GM12892 (cell line): ENCODE results near the gene DPF3.

Experiments
- DNase-seq: peaks from one replicate; pipeline ENCODE4 v3.0.0; 2011; ENCODE audit not compliant: insufficient read length
- FAIRE-seq: peaks from 2 replicates; lab custom pipeline; 2011; peaks lifted over from hg19 to GRCh38; lab: Jason Lieb, UNC
- POLR2A ChIP-seq: IDR thresholded peaks from 2 replicates; pipeline ENCODE4 v1.6.1; 2011; ENCODE audit warnings: low read depth, low read length, control low read depth
- POLR2AphosphoS5 ChIP-seq: IDR thresholded peaks from 2 replicates; pipeline ENCODE4 v1.6.1; 2011; ENCODE audit warnings: low read depth, low read length, control low read depth
- TAF1 ChIP-seq: IDR thresholded peaks from 2 replicates; pipeline ENCODE4 v1.6.1; 2011; ENCODE audit warnings: low read depth, mild to moderate bottlenecking, control low read depth, low read length, borderline replicate concordance

The DPF3 gene

DNA sequence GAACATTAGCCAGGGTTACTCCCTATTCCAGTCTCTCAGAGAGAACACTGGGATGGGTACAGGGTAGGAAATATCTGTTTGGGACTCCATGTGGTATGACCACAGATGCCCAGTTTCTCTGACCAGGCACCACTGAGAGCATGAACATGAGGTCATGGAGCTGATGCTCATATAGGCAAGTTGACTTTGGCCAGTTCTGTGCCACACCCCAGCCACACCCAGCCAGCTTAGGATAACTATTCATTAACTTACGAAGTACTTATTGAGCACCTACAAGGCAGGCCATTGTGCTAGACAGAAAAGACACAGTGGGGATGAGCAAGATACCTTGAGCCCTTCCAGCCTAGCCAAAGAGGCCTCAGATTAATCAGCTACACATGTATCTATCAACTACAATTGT lies 262.5 kb downstream of the DPF3 start:
- FAIRE-seq: no peak
- TF ChIP-seq POLR2AphosphoS5: no peak
- no peak for TF ChIP-seq TAF1
- TF ChIP-seq POLR2A: no peak
- DNase-seq: no peak

DNA sequence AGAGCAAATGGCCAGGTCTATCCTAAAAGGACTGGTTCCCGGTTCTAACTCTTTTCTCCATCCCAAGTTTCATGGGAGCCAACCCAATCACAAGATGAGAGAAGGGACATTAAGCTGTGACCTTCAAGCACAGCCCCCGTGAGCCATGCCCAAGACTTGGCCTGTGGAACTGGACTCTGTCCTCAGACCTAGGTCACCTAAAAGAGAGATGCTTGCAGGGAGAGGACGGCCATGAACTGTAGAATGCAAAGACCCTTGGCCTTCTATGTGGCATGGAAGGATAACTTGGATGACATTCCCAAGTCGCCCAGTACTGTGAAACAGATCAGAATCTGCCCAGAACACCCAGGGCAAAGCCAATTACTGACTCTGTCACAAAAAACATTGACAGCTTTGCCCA lies 263.5 kb downstream of the DPF3 start:
- FAIRE-seq (no peak), DNase-seq (no peak)
- no peak for TF ChIP-seq TAF1
- TF ChIP-seq POLR2A: no peak
- TF ChIP-seq POLR2AphosphoS5: no peak

DNA sequence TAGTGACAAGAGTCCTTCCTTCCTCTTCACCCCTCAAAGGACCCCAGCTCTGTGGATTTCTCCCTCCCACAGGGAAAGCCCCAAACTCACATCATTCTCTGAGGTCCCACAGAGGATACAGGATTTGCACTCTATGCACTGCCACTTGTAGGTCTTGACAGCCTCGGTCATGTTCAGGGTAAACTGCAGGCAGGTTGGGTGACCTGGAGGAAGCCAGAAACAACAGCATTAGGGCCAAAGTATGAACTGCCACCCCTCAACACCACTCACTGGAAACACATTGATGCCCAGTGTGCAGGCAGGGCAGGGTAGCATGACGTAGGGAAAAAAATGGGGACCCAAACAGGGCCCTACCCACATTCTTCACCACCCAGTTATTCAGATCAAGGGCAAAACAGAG lies 264.4 kb downstream of the DPF3 start:
- FAIRE-seq (no peak), DNase-seq (no peak)
- TF ChIP-seq POLR2A (no peak), POLR2AphosphoS5 (no peak), TAF1 (no peak)

DNA sequence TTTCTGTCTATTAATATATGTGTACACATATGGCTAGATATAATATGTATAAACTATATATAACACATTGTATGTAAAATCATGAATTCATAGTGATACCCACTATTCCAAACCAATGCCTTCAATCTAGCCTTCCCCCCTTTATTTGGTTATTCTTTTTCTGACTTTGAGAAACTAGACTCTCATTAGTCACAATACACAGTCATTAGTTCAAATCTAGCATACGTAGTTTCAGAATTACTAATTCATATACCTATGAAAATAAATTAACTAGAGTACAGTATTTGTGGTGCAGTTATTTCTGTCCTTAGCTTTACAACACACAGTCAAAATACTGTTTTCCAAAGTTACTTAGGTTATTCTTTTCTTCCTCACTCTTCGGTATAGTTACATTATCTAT lies 268.2 kb downstream of the DPF3 start:
- FAIRE-seq (no peak), DNase-seq (no peak)
- TF ChIP-seq POLR2AphosphoS5: no peak
- TF ChIP-seq TAF1: no peak
- no peak for TF ChIP-seq POLR2A

DNA sequence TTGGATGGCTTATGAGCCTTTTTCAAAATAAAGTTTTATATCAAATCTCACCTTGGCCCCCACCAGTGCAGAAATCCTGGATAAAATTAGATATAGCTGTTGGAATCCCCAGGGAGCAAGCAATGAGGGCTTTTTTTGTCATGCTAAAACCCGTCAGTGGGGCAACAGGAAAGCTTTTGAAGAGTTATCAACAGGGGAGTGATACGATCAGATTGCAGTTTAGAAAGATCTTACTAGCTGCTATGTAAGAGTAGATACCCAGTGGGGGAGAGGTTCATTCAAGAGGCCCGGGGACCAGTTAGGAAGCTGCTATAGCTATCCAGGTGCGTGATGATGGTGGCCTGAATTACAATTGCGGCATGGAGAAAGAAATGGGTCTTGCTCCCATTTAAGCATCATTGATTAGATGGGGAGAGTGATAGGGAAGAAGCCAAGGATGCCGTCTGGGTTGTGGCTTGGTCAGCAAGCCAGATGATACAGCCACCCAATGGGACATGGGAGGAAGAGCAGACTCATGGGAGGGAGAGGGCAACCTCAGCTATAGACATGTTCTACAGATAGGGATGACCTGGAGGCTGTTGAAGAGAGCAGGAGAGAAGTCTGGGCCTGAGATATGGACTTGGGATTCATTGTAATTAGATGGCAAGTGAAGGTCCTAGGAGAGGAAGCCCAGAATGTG lies 272.4 kb downstream of the DPF3 start:
- FAIRE-seq (no peak), DNase-seq (no peak)
- TF ChIP-seq POLR2A: no peak
- no peak for TF ChIP-seq POLR2AphosphoS5
- no peak for TF ChIP-seq TAF1

DNA sequence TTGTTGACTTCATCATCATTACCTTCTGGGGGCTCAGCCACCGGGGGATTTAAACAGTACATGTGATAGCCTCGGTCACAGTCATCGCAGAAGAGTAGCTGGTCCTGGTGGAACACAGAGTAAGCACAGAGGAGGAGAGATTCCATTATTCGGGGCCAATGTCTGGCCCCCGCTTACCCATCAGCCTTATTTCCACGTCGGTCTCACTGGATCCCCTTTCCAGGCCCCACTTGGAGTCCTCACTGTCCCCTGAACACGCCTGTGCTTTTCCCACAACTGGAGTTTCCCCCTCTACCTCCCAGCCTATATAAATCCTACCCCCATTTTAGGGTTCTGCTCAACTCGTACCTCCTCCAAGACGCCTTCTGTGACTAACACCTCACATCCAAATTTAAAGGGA lies 274.0 kb downstream of the DPF3 start:
- TF ChIP-seq TAF1 (no peak), POLR2A (no peak), POLR2AphosphoS5 (no peak)
- FAIRE-seq: no peak
- DNase-seq: no peak

DNA sequence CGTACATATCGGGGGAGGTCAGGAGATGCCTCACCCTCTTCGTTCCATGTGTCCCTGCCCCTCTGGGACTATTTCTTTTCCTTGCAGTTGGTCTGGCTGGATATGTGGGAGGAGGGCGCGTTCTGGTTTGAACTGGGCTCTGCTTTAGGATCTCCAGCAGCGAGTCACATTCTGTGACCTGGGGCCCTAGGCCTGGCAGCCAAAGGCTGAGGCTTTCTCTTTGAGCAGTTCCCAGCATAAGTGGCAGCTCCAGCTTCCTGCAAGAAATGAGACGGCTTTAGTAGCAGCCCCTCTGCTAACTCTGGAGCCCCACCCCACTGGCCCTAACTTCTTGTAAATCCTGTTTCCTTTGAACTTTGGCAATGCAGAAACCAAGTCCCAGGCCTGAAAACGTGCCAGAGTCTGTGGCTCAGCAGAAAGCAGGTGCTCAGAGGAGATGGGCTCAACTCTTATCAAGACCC lies 274.8 kb downstream of the DPF3 start:
- FAIRE-seq (no peak), DNase-seq (no peak)
- TF ChIP-seq POLR2A (no peak), POLR2AphosphoS5 (no peak), TAF1 (no peak)

DNA sequence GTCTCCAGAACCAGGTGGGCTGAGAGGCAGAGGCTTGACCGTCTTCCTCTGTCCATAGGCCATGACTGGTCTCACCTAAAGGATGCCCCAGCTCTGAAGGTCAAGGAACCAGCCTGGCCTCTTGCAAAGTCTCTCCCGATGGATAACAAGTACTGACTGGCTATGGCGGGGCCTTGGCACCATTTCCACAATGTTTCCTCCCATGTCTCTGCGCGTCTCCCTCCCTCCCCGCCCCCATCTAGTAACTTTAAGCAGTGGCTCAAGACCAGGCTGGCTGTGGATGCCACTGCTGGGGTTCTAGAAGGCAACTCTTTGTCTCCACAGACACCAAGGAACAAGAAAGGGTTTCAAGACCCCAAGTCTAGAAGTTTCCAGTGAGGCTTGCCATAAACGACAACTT lies 275.5 kb downstream of the DPF3 start:
- TF ChIP-seq POLR2A (no peak), TAF1 (no peak), POLR2AphosphoS5 (no peak)
- DNase-seq: no peak
- FAIRE-seq: no peak

DNA sequence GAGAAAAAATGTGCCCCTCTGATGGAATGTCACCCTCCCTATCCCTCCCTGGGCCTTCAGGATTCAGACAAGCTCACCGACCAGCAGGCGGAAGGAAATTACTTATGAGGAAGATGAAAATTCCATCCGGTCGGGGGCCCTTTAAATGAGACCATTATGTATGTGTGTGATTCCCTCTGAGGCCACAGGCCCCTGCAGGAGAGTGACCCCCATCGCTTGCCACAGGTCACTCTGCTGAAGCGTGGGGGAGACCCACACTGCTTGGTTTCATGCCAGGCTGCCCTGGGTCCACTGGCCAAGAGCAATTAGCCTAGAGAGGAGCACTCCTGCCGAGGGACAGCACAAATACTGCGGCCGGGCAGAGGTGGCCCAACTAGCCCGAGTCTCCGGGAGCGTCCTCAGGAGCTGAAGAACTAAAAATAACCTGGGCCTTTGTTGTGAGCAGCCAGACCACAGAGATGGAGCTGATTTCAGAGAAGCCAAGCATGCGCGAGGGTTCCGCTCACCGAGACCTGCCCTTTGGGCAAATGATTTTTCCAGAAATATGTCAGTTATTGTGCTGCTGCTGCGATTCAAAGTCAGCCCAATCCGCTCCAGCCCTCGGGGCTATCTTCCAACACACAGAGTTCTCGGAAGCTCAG lies 276.4 kb downstream of the DPF3 start:
- no peak for DNase-seq
- no peak for FAIRE-seq
- TF ChIP-seq TAF1 (no peak), POLR2AphosphoS5 (no peak), POLR2A (no peak)

DNA sequence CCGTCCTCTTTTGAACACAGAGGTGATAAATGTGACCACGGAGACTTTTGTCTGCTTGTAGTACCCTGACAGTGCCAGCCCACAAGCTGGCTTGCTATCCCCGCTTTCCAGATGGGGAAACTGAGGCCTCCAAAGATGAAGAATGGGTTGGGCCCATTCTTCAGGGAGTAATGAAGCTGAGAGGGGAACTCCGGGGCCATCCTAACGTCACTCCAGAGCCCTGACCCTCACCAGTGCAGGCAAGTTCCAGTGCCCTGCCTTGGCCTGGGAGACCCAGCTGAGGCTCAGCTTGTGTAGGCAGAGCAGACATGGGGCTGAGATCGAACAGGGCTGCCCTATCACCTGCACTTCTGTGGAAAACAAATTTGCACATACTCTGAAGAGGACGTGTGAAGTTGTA lies 277.1 kb downstream of the DPF3 start:
- TF ChIP-seq POLR2A: no peak
- no peak for DNase-seq
- FAIRE-seq: no peak

DNA sequence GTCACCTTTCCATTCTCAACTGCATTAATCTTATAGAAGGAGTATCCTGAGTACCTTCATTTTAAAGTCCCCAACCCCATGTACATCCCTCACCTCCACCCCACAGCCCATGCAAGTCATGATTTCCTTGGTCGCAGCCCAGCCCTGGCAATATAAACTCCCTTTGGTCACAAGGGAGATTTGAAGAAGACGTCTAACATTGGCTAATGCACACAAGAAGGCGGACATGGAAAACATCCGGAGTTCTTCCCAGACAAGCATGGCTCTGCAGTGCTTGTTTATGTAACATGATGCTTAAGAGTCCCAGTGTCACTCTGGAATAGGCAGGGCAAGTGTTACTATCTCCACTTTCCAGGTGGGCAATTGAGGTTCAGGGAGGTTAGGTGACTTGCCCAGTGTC lies 277.6 kb downstream of the DPF3 start:
- DNase-seq (no peak), FAIRE-seq (no peak)
- TF ChIP-seq POLR2AphosphoS5 (no peak), TAF1 (no peak), POLR2A (no peak)
